Measurements from ENCODE around the gene SPSB1.

DNA sequence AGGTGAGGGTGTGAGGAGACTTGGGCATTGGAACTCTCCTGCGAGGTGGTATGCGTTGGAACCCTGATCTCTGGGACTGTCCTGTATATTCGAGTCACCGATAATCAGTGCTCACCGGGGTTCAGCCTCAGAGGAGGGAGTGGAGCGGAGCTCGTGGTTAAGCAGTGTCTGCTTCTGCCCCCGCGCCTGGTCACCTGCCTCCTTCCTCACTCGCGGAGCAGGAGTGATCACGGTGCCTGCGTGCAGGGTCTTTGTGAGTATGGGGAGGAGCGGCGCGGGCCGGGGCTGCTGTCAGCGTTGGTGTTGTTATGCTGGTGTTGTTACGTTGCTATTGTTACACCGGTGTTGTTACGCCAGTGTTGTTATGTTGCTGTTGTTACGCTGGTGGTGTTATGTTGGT, 34.8 kb upstream of the SPSB1 start:
- TF ChIP-seq, protein P1, sequence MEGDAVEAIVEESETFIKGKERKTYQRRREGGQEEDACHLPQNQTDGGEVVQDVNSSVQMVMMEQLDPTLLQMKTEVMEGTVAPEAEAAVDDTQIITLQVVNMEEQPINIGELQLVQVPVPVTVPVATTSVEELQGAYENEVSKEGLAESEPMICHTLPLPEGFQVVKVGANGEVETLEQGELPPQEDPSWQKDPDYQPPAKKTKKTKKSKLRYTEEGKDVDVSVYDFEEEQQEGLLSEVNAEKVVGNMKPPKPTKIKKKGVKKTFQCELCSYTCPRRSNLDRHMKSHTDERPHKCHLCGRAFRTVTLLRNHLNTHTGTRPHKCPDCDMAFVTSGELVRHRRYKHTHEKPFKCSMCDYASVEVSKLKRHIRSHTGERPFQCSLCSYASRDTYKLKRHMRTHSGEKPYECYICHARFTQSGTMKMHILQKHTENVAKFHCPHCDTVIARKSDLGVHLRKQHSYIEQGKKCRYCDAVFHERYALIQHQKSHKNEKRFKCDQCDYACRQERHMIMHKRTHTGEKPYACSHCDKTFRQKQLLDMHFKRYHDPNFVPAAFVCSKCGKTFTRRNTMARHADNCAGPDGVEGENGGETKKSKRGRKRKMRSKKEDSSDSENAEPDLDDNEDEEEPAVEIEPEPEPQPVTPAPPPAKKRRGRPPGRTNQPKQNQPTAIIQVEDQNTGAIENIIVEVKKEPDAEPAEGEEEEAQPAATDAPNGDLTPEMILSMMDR (conservative IDR thresholded peaks at IDR 0.05; ENCODE audit: low read depth, low read length) = no peak
- TF ChIP-seq RFX5 (IDR thresholded peaks at IDR 0.05; ENCODE audit: low read depth, low read length) (no peak), CHD1 (IDR thresholded peaks at IDR 0.05; ENCODE audit: low read depth, low read length) (no peak), SMC3 (IDR thresholded peaks at IDR 0.05; ENCODE audit: low read depth, low read length) (no peak), MXI1 (IDR thresholded peaks at IDR 0.05; ENCODE audit: borderline replicate concordance, low read depth, low read length) (no peak), RAD21 (IDR thresholded peaks at IDR 0.05; ENCODE audit: low read length) (no peak), POLR2A (IDR thresholded peaks at IDR 0.05; ENCODE audit: low read depth, low read length) (no peak), CEBPB (IDR thresholded peaks at IDR 0.05; ENCODE audit: low read depth, low read length) (no peak), MAZ (IDR thresholded peaks at IDR 0.05; ENCODE audit: borderline replicate concordance, low read depth, low read length) (no peak), FOS (IDR thresholded peaks at IDR 0.05; ENCODE audit: low read depth, low read length) (no peak)
- TF ChIP-seq, protein P2, sequence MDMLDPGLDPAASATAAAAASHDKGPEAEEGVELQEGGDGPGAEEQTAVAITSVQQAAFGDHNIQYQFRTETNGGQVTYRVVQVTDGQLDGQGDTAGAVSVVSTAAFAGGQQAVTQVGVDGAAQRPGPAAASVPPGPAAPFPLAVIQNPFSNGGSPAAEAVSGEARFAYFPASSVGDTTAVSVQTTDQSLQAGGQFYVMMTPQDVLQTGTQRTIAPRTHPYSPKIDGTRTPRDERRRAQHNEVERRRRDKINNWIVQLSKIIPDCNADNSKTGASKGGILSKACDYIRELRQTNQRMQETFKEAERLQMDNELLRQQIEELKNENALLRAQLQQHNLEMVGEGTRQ (IDR thresholded peaks at IDR 0.05; ENCODE audit: low read depth, low read length) = no peak
- TF ChIP-seq, protein P3, sequence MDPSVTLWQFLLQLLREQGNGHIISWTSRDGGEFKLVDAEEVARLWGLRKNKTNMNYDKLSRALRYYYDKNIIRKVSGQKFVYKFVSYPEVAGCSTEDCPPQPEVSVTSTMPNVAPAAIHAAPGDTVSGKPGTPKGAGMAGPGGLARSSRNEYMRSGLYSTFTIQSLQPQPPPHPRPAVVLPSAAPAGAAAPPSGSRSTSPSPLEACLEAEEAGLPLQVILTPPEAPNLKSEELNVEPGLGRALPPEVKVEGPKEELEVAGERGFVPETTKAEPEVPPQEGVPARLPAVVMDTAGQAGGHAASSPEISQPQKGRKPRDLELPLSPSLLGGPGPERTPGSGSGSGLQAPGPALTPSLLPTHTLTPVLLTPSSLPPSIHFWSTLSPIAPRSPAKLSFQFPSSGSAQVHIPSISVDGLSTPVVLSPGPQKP (IDR thresholded peaks at IDR 0.05; ENCODE audit: borderline replicate concordance, low read depth, low read length) = no peak

All from IMR-90 (cell line).